Neural cell (in vitro differentiated cells): Measurements from ENCODE around the gene ADGRG3. TPM values are rescaled to one million over a fixed set of nuclear protein-coding genes. Genes with fewer than 3 reads are reported as not detected.

Experiments used
- H2AFZ ChIP-seq: fragments of 200-600, 300-800 bp; sonication (generic), shearing (Covaris generic); 2 replicates; pipeline ENCODE4 v1.6.0; 2014; ENCODE audit warnings: low read depth, mild to moderate bottlenecking, antibody characterized with exemption, low read length, moderate library complexity
- H3F3A ChIP-seq: fragments of 200-600 bp; shearing (Covaris generic); 2 replicates; pipeline ENCODE4 v1.6.1; 2016; ENCODE audit warnings: mild to moderate bottlenecking, moderate library complexity, mixed read lengths, antibody characterized with exemption, low read length; ENCODE audit not compliant: insufficient read depth, poor library complexity, severe bottlenecking
- H3K27ac ChIP-seq: fragments of 200-600, 300-800 bp; sonication (generic), shearing (Covaris generic); 2 replicates; pipeline ENCODE4 v1.5.1; 2014; ENCODE audit warnings: mild to moderate bottlenecking, low read length, moderate library complexity
- H3K27me3 ChIP-seq: fragments of 300-800, 200-600 bp; sonication (generic), shearing (Covaris generic); 2 replicates; pipeline ENCODE4 v1.6.0; 2014; ENCODE audit warnings: mild to moderate bottlenecking, low read depth, low read length, moderate library complexity; ENCODE audit not compliant: insufficient read depth
- H3K36me3 ChIP-seq: fragments of 300-800, 200-600 bp; sonication (generic), shearing (Covaris generic); 2 replicates; pipeline ENCODE4 v1.5.1; 2014; ENCODE audit warnings: mild to moderate bottlenecking, antibody characterized with exemption, low read length, moderate library complexity; ENCODE audit not compliant: insufficient read depth
- H3K4me2 ChIP-seq: fragments of 300-800, 200-600 bp; sonication (generic), shearing (Covaris generic); 2 replicates; pipeline ENCODE4 v1.6.0; 2014; ENCODE audit warnings: mild to moderate bottlenecking, low read length
- H3K4me3 ChIP-seq: fragments of 300-800, 200-600 bp; sonication (generic), shearing (Covaris generic); 2 replicates; pipeline ENCODE4 v1.5.1; 2014; ENCODE audit warnings: mild to moderate bottlenecking, low read length, moderate library complexity
- H3K79me2 ChIP-seq: fragments of 200-600 bp; shearing (Covaris generic); replicated peaks from 2 replicates; pipeline ENCODE4 v1.6.0; 2014; ENCODE audit warnings: mild to moderate bottlenecking, low read length, moderate library complexity; ENCODE audit not compliant: insufficient read depth
- H3K9ac ChIP-seq: fragments of 300-800, 200-600 bp; sonication (generic), shearing (Covaris generic); 2 replicates; pipeline ENCODE4 v1.6.1; 2016; ENCODE audit warnings: mild to moderate bottlenecking, low read length, mixed read lengths
- H3K9me2 ChIP-seq: fragments of 200-600 bp; shearing (Covaris generic); 2 replicates; pipeline ENCODE4 v1.6.1; 2016; ENCODE audit warnings: mild to moderate bottlenecking, low read length, mixed read lengths; ENCODE audit not compliant: insufficient read depth
- H3K9me3 ChIP-seq: fragments of 200-600, 300-800 bp; sonication (generic), shearing (Covaris generic); 2 replicates; pipeline ENCODE4 v1.6.1; 2016; ENCODE audit warnings: mild to moderate bottlenecking, mixed run types, low read length, moderate library complexity, mixed read lengths
- H4K20me1 ChIP-seq: fragments of 200-600 bp; shearing (Covaris generic); 2 replicates; pipeline ENCODE4 v1.6.1; 2016; ENCODE audit warnings: mild to moderate bottlenecking, mixed run types; ENCODE audit not compliant: insufficient read depth
- CTCF ChIP-seq: fragments of 450-650 bp; IDR thresholded peaks from 2 replicates; pipeline ENCODE4 v1.5.1; 2014; ENCODE audit warnings: antibody characterized with exemption, mild to moderate bottlenecking, moderate library complexity; ENCODE audit not compliant: poor library complexity, severe bottlenecking
- EP300 ChIP-seq: fragments of 450-650 bp; conservative IDR thresholded peaks from 2 replicates; pipeline ENCODE4 v1.6.1; 2014; ENCODE audit warnings: antibody characterized with exemption, mild to moderate bottlenecking, moderate library complexity; ENCODE audit not compliant: poor library complexity, severe bottlenecking
- EZH2 ChIP-seq: fragments of 200-600, 300-800 bp; shearing (Covaris generic), sonication (generic); IDR thresholded peaks from 2 replicates; pipeline ENCODE4 v1.6.1; 2014; ENCODE audit warnings: antibody characterized with exemption, low read length, borderline replicate concordance, mild to moderate bottlenecking; ENCODE audit not compliant: insufficient read depth, poor library complexity, severe bottlenecking
- MXI1 ChIP-seq: fragments of 450-650 bp; conservative IDR thresholded peaks from 2 replicates; pipeline ENCODE4 v1.6.1; 2014; ENCODE audit warnings: antibody characterized with exemption, mild to moderate bottlenecking; ENCODE audit not compliant: poor library complexity, severe bottlenecking
- POLR2AphosphoS5 ChIP-seq: IDR thresholded peaks from 2 replicates; pipeline ENCODE4 v1.6.1; 2012
- RAD21 ChIP-seq: fragments of 450-650 bp; conservative IDR thresholded peaks from 2 replicates; pipeline ENCODE4 v1.6.1; 2014; ENCODE audit warnings: antibody characterized with exemption, mild to moderate bottlenecking, moderate library complexity
- REST ChIP-seq: IDR thresholded peaks from 2 replicates; pipeline ENCODE4 v1.6.1; 2012; ENCODE audit warnings: borderline replicate concordance
- SMC3 ChIP-seq: fragments of 450-650 bp; conservative IDR thresholded peaks from 2 replicates; pipeline ENCODE4 v1.6.1; 2014; ENCODE audit warnings: antibody characterized with exemption, mild to moderate bottlenecking, moderate library complexity; ENCODE audit not compliant: poor library complexity
- TAF1 ChIP-seq: IDR thresholded peaks from 2 replicates; pipeline ENCODE4 v1.6.1; 2012; ENCODE audit warnings: low read depth
- polyA plus RNA-seq: library from polyadenylated mRNA; depleted of rRNA; stranded (reverse); fragments of >200 nt; gene quantifications from 2 replicates; pipeline ENCODE4 v1.2.3, GENCODE V29; 2014

The ADGRG3 gene
- polyA plus RNA-seq, 1 donor from 2014 or later, result 0.62 TPM

- Histone ChIP-seq H3F3A (no peaks in the 10 kb centered on the region), H3K9ac (no peak overlapping the region), H3K9me3 (no peaks in the 10 kb centered on the region), H4K20me1 (peaks cover 59% of the 10 kb centered on the region), H3K9me2 (no peaks in the 10 kb centered on the region), H3K79me2 (peaks cover 78% of the 10 kb centered on the region), H3K4me2 (no peak overlapping the region), H3K4me3 (peak overlapping the region; percentile 7), H2AFZ (no peak overlapping the region), H3K27me3 (no peaks in the 10 kb centered on the region), H3K36me3 (peaks cover 16% of the 10 kb centered on the region), H3K27ac (no peak overlapping the region)
- TF ChIP-seq REST (no peak), RAD21 (no peak), TAF1 (no peak), CTCF (no peak), EP300 (no peak), POLR2AphosphoS5 (no peak), SMC3 (no peak), MXI1 (no peak), EZH2 (no peak)
Measured at GRCh38 chr16:57645169-57645568, 22.9 kb upstream of the ADGRG3 start.

DNA sequence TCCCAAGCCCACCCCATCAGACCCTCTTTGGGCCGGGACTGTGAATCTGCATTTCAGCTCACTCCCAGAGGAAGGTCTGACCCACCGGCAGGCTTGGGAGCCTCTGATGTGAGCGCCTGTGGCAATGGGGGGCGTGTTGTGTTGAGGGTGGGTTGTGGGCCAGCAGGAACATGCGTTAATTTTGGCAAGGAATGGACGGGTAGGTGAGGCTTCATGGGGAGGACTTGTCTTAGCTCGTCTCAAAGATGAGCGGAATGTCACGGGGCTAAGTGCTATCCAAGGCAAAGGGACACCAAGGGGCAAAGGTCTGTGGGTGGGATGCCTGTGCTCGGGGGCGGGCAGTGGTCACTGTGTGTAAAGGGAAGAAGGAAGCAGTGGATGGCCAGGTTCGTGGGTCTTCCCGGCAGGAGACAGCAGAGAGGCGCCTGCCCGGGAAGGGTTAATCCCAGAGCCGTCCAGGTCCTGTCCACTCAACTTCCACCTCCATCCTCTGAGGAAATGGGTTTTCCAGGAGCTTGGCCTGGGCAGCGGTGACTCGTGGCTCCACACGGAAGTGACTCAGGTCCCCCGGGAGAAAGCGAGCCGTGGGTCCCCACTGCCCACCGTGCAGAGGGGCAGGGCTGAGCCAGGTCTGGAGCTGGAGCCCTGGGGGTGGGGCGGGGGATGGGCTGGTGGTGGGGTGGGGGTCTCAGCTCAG, 22.3 kb upstream of the ADGRG3 start:
- Histone ChIP-seq H3K9ac (no peak overlapping the region), H3K4me3 (no peak overlapping the region), H3K36me3 (peaks cover 16% of the 10 kb centered on the region), H3K79me2 (peaks cover 71% of the 10 kb centered on the region), H3K9me3 (no peaks in the 10 kb centered on the region), H3F3A (no peaks in the 10 kb centered on the region), H4K20me1 (peaks cover 60% of the 10 kb centered on the region), H3K4me2 (no peak overlapping the region), H3K27me3 (no peaks in the 10 kb centered on the region), H3K27ac (no peak overlapping the region), H3K9me2 (no peaks in the 10 kb centered on the region), H2AFZ (no peak overlapping the region)
- no peak for TF ChIP-seq SMC3
- no peak for TF ChIP-seq POLR2AphosphoS5
- TF ChIP-seq RAD21, result no peak
- no peak for TF ChIP-seq REST
- TF ChIP-seq CTCF, result no peak
- TF ChIP-seq EZH2, result no peak
- TF ChIP-seq MXI1, result no peak
- no peak for TF ChIP-seq TAF1
- TF ChIP-seq EP300, result no peak
